H9 (cell line): ENCODE measurements around the gene CAPN2. TPM values are rescaled to one million over a fixed set of nuclear protein-coding genes. Genes with fewer than 3 reads are reported as not detected.

Experiments
- DNase-seq: peaks from one replicate; pipeline ENCODE4 v3.0.0-alpha.2; 2017
- H2AFZ ChIP-seq: one replicate; pipeline ENCODE4 v1.6.1; 2013; ENCODE audit warnings: mild to moderate bottlenecking, low read length, control low read depth, moderate library complexity
- H2AK5ac ChIP-seq: 2 replicates; pipeline ENCODE4 v1.6.1; 2013; ENCODE audit warnings: low read length, control low read depth, mixed read lengths; ENCODE audit not compliant: insufficient read length
- H2BK120ac ChIP-seq: one replicate; pipeline ENCODE4 v1.6.1; 2013; ENCODE audit warnings: low read depth, mild to moderate bottlenecking, low read length, control low read depth, inconsistent platforms; ENCODE audit not compliant: poor library complexity, severe bottlenecking
- H2BK12ac ChIP-seq: 2 replicates; pipeline ENCODE4 v1.6.1; 2013; ENCODE audit warnings: low read length, control low read depth, mixed read lengths, low read depth; ENCODE audit not compliant: insufficient read length
- H2BK15ac ChIP-seq: 2 replicates; pipeline ENCODE4 v1.6.1; 2013; ENCODE audit warnings: low read depth, low read length, control low read depth
- H2BK20ac ChIP-seq: one replicate; pipeline ENCODE4 v1.6.1; 2013; ENCODE audit warnings: low read depth, mild to moderate bottlenecking, low read length, control low read depth, inconsistent platforms; ENCODE audit not compliant: poor library complexity, severe bottlenecking
- H2BK5ac ChIP-seq: 2 replicates; pipeline ENCODE4 v1.6.1; 2013; ENCODE audit warnings: low read length, control low read depth, mixed read lengths; ENCODE audit not compliant: insufficient read length
- H3K14ac ChIP-seq: 2 replicates; pipeline ENCODE4 v1.6.1; 2013; ENCODE audit warnings: low read length, control low read depth; ENCODE audit not compliant: insufficient read depth
- H3K18ac ChIP-seq: 2 replicates; pipeline ENCODE4 v1.6.1; 2013; ENCODE audit warnings: low read depth, mild to moderate bottlenecking, mixed read lengths, low read length, control low read depth; ENCODE audit not compliant: insufficient read length
- H3K23ac ChIP-seq: 2 replicates; pipeline ENCODE4 v1.6.1; 2013; ENCODE audit warnings: low read length, control low read depth, mixed read lengths, low read depth; ENCODE audit not compliant: insufficient read length
- H3K23me2 ChIP-seq: 2 replicates; pipeline ENCODE4 v1.6.1; 2013; ENCODE audit warnings: low read depth, mild to moderate bottlenecking, mixed read lengths, low read length, control low read depth; ENCODE audit not compliant: insufficient read length, poor library complexity, severe bottlenecking
- H3K27ac ChIP-seq: 2 replicates; pipeline ENCODE4 v1.5.1; 2013; ENCODE audit warnings: low read length, control low read depth, mixed read lengths, low read depth; ENCODE audit not compliant: insufficient read length
- H3K27me3 ChIP-seq: 2 replicates; pipeline ENCODE4 v1.6.1; 2013; ENCODE audit warnings: low read length, control low read depth, inconsistent platforms; ENCODE audit not compliant: insufficient read depth
- H3K4ac ChIP-seq: 2 replicates; pipeline ENCODE4 v1.6.1; 2013; ENCODE audit warnings: low read depth, mild to moderate bottlenecking, control low read depth, inconsistent platforms, low read length, moderate library complexity
- H3K4me1 ChIP-seq: 2 replicates; pipeline ENCODE4 v1.6.1; 2013; ENCODE audit warnings: low read length, control low read depth, inconsistent platforms; ENCODE audit not compliant: insufficient read depth
- H3K4me2 ChIP-seq: 2 replicates; pipeline ENCODE4 v1.6.1; 2013; ENCODE audit warnings: low read length, control low read depth, mixed read lengths; ENCODE audit not compliant: insufficient read length, insufficient read depth
- H3K56ac ChIP-seq: 2 replicates; pipeline ENCODE4 v1.6.1; 2013; ENCODE audit warnings: low read depth, mild to moderate bottlenecking, mixed read lengths, low read length, control low read depth; ENCODE audit not compliant: insufficient read length
- H3K79me1 ChIP-seq: 2 replicates; pipeline ENCODE4 v1.6.1; 2013; ENCODE audit warnings: low read depth, mild to moderate bottlenecking, moderate library complexity, low read length, control low read depth, inconsistent platforms; ENCODE audit not compliant: insufficient read depth, poor library complexity, severe bottlenecking
- H3K79me2 ChIP-seq: 2 replicates; pipeline ENCODE4 v1.6.1; 2013; ENCODE audit warnings: low read length, control low read depth, inconsistent platforms; ENCODE audit not compliant: insufficient read depth
- H3K9ac ChIP-seq: 2 replicates; pipeline ENCODE4 v1.6.1; 2013; ENCODE audit warnings: low read length, control low read depth, mixed read lengths; ENCODE audit not compliant: insufficient read length; ENCODE audit errors: extremely low read depth
- H3K9me3 ChIP-seq: one replicate; pipeline ENCODE4 v1.6.1; 2013; ENCODE audit warnings: low read depth, low read length, inconsistent platforms; ENCODE audit not compliant: control insufficient read depth
- H3T11ph ChIP-seq: one replicate; pipeline ENCODE4 v1.6.1; 2013; ENCODE audit warnings: mild to moderate bottlenecking, low read length, control low read depth, inconsistent platforms
- H4K20me1 ChIP-seq: one replicate; pipeline ENCODE4 v1.6.1; 2013; ENCODE audit not compliant: control insufficient read depth, insufficient read length, insufficient read depth
- H4K5ac ChIP-seq: 2 replicates; pipeline ENCODE4 v1.6.1; 2013; ENCODE audit warnings: low read depth, mild to moderate bottlenecking, mixed read lengths, low read length, control low read depth; ENCODE audit not compliant: insufficient read length
- H4K8ac ChIP-seq: replicated peaks from 2 replicates; pipeline ENCODE4 v1.6.1; 2013; ENCODE audit warnings: low read length, control low read depth, mixed read lengths, low read depth; ENCODE audit not compliant: insufficient read length
- H4K91ac ChIP-seq: 2 replicates; pipeline ENCODE4 v1.6.1; 2013; ENCODE audit warnings: low read depth, mild to moderate bottlenecking, moderate library complexity, mixed read lengths, low read length, control low read depth; ENCODE audit not compliant: insufficient read length
- H3K27ac Mint-ChIP-seq, 3 experiments: 2 replicates in 2 of 3; 3 replicates in 1 of 3; pipeline ENCODE4 v1.8.0; 2020 to 2021; ENCODE audit warnings: mixed read lengths in 3 of 3, mild to moderate bottlenecking in 1 of 3, moderate library complexity in 1 of 3
- H3K27me3 Mint-ChIP-seq: 2 replicates; pipeline ENCODE4 v1.8.0; 2021; ENCODE audit warnings: low read depth, mild to moderate bottlenecking, moderate library complexity, mixed read lengths
- H3K36me3 Mint-ChIP-seq, 3 experiments: 2 replicates in 2 of 3; 3 replicates in 1 of 3; pipeline ENCODE4 v1.8.0; 2020 to 2021; ENCODE audit warnings: low read depth in 3 of 3, mixed read lengths in 3 of 3; ENCODE audit not compliant: insufficient read depth in 1 of 3
- H3K4me1 Mint-ChIP-seq, 2 experiments: 2 replicates each; pipeline ENCODE4 v1.8.0; 2020; ENCODE audit warnings: mixed read lengths in 2 of 2
- H3K4me3 Mint-ChIP-seq, 2 experiments: 2 replicates in 1 of 2; 3 replicates in 1 of 2; pipeline ENCODE4 v1.8.0; 2020 to 2021; ENCODE audit warnings: mild to moderate bottlenecking in 2 of 2, mixed read lengths in 2 of 2, moderate library complexity in 1 of 2
- H3K9me3 Mint-ChIP-seq, 2 experiments: 2 replicates in 1 of 2; 3 replicates in 1 of 2; pipeline ENCODE4 v1.8.0; 2020; ENCODE audit warnings: mild to moderate bottlenecking in 2 of 2, mixed read lengths in 2 of 2, moderate library complexity in 1 of 2
- WGBS: extraction: QIAGEN DNeasy Blood & Tissue Kit; methylation state at CpG from one replicate; pipeline ENCODE4 v1.1.7; 2013; ENCODE audit warnings: missing lambda C conversion rate, low lambda C conversion rate, mixed read lengths; ENCODE audit not compliant: insufficient read length; ENCODE audit errors: extremely low coverage; 5-methylcytosine and 5-hydroxymethylcytosine counted together
- total RNA-seq: library from RNA; stranded (reverse); gene quantifications from 2 replicates; pipeline ENCODE4 v1.2.1, GENCODE V29; 2021
- TF ChIP-seq, protein P1 (sequence below): fragments of 200-600 bp; sonication (generic); conservative IDR thresholded peaks from 3 replicates; pipeline ENCODE4 v1.8.0; 2021; ENCODE audit warnings: antibody characterized with exemption, mild to moderate bottlenecking

The CAPN2 gene
- total RNA-seq, 1 experiment from 2014 or later: 32.2 TPM

DNA sequence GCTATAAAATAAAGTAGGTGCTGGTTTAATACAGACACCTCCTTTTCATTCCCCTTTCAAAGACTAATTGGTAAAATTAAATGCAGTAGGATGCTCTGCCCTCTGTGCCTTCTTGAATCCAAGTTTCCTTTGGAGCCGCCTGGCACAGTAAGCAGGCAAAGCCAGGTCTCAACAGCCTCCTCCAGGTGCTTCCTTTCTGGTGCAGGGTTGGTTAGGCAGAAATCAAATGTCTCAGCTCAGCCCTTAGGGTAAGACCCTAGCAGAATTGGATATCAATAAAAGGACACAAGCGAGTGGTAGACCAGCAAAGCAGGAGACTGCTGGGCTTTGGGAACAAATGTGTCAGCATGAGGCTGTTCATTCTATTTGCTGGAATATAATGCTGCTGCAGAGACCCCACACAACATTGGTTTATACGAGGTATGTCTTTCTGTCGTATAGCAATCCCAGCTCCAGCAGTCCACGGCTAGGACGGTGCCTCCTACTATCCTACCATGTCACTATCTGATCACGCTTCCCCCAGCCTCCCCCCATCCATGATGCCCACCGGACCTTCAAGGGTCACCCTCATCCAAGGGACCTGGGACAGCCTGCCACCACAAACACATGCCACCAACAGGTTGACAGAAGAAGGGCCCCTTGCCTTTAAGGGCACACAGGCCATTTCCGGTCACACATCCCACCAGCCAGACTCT, 58.4 kb downstream of the CAPN2 start:
- Histone ChIP-seq H3K23ac (no peak overlapping the region), H3K18ac (no peak overlapping the region), H2BK15ac (no peak overlapping the region), H4K8ac (no peak overlapping the region), H3K79me2 (no peaks in the 10 kb centered on the region), H2BK20ac (no peak overlapping the region), H3K4me2 (no peak overlapping the region), H4K20me1 (no peaks in the 10 kb centered on the region), H2AFZ (no peak overlapping the region), H3K14ac (no peak overlapping the region), H3K4me1 (no peaks in the 10 kb centered on the region; the same call in 1 of the 2 replicates), H4K5ac (no peak overlapping the region), H2BK12ac (no peak overlapping the region), H3K27me3 (no peaks in the 10 kb centered on the region), H2BK5ac (no peak overlapping the region), H2AK5ac (no peak overlapping the region), H4K91ac (no peak overlapping the region), H3K27ac (no peak overlapping the region), H2BK120ac (no peak overlapping the region), H3K23me2 (peaks cover 3% of the 10 kb centered on the region), H3K79me1 (no peaks in the 10 kb centered on the region), H3K9ac (no peak overlapping the region), H3K4ac (no peak overlapping the region), H3K56ac (no peak overlapping the region), H3K9me3 (no peaks in the 10 kb centered on the region), H3T11ph (no peak overlapping the region)
- no peak overlapping the region for H3K4me3 Mint-ChIP-seq
- peaks cover 3 to 4% of the 10 kb centered on the region in 2 experiments; a peak in 3 of 5 replicates for H3K9me3 Mint-ChIP-seq
- peak overlapping the region in 2 of 3 experiments; percentile 20 to 58; a peak in 1 of 7 replicates for H3K27ac Mint-ChIP-seq
- DNase-seq: peak; percentile 24
- H3K36me3 Mint-ChIP-seq: peaks cover 21 to 55% (median 44%) of the 10 kb centered on the region in 3 experiments
- TF ChIP-seq, protein P1, sequence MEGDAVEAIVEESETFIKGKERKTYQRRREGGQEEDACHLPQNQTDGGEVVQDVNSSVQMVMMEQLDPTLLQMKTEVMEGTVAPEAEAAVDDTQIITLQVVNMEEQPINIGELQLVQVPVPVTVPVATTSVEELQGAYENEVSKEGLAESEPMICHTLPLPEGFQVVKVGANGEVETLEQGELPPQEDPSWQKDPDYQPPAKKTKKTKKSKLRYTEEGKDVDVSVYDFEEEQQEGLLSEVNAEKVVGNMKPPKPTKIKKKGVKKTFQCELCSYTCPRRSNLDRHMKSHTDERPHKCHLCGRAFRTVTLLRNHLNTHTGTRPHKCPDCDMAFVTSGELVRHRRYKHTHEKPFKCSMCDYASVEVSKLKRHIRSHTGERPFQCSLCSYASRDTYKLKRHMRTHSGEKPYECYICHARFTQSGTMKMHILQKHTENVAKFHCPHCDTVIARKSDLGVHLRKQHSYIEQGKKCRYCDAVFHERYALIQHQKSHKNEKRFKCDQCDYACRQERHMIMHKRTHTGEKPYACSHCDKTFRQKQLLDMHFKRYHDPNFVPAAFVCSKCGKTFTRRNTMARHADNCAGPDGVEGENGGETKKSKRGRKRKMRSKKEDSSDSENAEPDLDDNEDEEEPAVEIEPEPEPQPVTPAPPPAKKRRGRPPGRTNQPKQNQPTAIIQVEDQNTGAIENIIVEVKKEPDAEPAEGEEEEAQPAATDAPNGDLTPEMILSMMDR: no peak
- WGBS: no CpG with 5 or more reads among the region's 9 CpGs
- no peaks in the 10 kb centered on the region for H3K27me3 Mint-ChIP-seq
- H3K4me1 Mint-ChIP-seq: peaks cover 13 to 14% of the 10 kb centered on the region in 2 experiments
